Measurements from ENCODE around the gene DAB2IP. TPM values are rescaled to one million over a fixed set of nuclear protein-coding genes. Genes with fewer than 3 reads are reported as not detected.

The DAB2IP gene
- total RNA-seq, 1 donor from 2014 or later, result 24.3 TPM

DNA sequence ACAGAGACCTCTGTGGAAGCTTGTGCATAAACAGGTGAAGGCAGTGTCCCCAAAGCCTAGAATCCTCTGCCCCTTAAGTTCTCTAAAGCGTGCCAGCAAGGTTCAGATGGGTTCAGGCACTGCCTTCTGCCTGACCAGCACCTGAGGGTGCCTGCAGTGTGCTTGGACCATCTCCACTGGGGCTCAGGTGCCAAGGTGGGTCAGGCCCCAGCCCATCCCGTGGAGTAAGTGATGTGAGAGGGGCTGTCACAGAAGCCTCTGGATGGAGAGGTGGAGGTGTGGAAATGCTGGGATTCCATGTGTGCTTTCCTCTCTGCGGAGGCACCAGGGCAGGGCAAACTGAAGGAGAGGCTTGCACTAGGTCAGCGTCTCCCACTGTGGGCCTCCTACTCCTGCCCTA is 118.5 kb downstream of the DAB2IP start:
- Mint-ChIP-seq H3K4me3 (no peak overlapping the region), H3K27ac (no peak overlapping the region), H3K9me3 (no peaks in the 10 kb centered on the region), H3K4me1 (no peaks in the 10 kb centered on the region), H3K36me3 (peaks cover 24% of the 10 kb centered on the region), H3K27me3 (ENCODE audit: insufficient read depth, low read depth) (peaks cover 11% of the 10 kb centered on the region)
- H3K9me3 ChIP-seq (ENCODE audit: low read depth), result no peaks in the 10 kb centered on the region
- no peaks in the 10 kb centered on the region for H3K4me1 ChIP-seq
- no peak for DNase-seq (ENCODE audit: low spot score)
- H3K4me2 ChIP-seq, result no peak overlapping the region
- H3K4me3 ChIP-seq, result no peak overlapping the region
- no peak overlapping the region for H3K9ac ChIP-seq
- TF ChIP-seq, protein P1, sequence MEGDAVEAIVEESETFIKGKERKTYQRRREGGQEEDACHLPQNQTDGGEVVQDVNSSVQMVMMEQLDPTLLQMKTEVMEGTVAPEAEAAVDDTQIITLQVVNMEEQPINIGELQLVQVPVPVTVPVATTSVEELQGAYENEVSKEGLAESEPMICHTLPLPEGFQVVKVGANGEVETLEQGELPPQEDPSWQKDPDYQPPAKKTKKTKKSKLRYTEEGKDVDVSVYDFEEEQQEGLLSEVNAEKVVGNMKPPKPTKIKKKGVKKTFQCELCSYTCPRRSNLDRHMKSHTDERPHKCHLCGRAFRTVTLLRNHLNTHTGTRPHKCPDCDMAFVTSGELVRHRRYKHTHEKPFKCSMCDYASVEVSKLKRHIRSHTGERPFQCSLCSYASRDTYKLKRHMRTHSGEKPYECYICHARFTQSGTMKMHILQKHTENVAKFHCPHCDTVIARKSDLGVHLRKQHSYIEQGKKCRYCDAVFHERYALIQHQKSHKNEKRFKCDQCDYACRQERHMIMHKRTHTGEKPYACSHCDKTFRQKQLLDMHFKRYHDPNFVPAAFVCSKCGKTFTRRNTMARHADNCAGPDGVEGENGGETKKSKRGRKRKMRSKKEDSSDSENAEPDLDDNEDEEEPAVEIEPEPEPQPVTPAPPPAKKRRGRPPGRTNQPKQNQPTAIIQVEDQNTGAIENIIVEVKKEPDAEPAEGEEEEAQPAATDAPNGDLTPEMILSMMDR (IDR thresholded peaks at IDR 0.05), result no peak
- no peak for TF ChIP-seq EZH2 (IDR thresholded peaks at IDR 0.05)
- no peak for TF ChIP-seq EZH2phosphoT487 (IDR thresholded peaks at IDR 0.05)
- H3K27ac ChIP-seq, result no peak overlapping the region
- no peaks in the 10 kb centered on the region for H3K79me2 ChIP-seq (ENCODE audit: low read depth)
- H3K36me3 ChIP-seq, result no peaks in the 10 kb centered on the region
- no peaks in the 10 kb centered on the region for H3K27me3 ChIP-seq
- H4K20me1 ChIP-seq (ENCODE audit: low read depth), result peaks cover 2% of the 10 kb centered on the region
- H3F3A ChIP-seq (ENCODE audit: low read depth), result no peaks in the 10 kb centered on the region
- no peak overlapping the region for H2AFZ ChIP-seq (replicated peaks)

DNA sequence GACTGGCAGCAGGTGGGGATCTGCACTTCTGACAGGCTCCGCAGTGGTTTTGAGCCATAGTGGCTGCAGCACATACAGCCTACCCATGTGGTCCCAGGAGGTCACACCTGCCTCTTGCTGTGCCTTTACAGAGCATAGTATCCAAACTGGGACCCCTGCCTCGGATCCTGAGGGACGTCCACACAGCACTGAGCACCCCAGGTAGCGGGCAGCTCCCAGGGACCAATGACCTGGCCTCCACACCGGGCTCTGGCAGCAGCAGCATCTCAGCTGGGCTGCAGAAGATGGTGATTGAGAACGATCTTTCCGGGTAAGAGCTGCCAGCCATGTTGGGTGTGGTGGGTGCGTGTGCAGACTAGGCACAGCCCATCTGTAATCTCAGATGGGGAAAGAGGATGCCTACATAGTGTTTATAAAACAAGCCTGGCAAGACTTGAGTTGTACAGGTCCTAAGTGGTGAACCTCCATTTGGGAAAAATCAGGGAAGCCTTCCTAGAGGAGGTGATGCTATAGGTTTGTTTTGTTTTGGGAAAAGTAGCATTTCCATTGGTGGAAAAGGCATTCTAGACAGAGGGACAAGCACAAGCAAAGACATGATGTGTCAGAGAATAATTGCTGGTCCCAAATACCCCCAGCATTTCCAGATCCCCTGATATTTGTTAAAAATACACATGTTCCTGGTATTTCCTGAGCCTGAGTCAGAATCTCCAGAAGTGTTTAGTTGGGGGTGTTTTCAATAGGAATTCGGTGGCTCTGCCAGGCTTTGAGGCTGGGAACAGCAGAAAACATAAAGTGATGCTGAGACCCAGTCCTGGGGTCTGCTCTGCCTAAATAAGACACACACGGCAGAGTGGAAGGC is 119.2 kb downstream of the DAB2IP start:
- Histone ChIP-seq H3K9ac (no peak overlapping the region), H2AFZ (replicated peaks) (no peak overlapping the region), H3K36me3 (no peaks in the 10 kb centered on the region), H3K4me2 (no peak overlapping the region), H3K27me3 (no peaks in the 10 kb centered on the region), H3K79me2 (ENCODE audit: low read depth) (no peaks in the 10 kb centered on the region), H4K20me1 (ENCODE audit: low read depth) (peaks cover 8% of the 10 kb centered on the region), H3F3A (ENCODE audit: low read depth) (no peaks in the 10 kb centered on the region), H3K27ac (no peak overlapping the region), H3K9me3 (ENCODE audit: low read depth) (no peaks in the 10 kb centered on the region), H3K4me3 (no peak overlapping the region), H3K4me1 (no peaks in the 10 kb centered on the region)
- Mint-ChIP-seq H3K4me1 (peaks cover 3% of the 10 kb centered on the region), H3K27ac (no peak overlapping the region), H3K36me3 (peaks cover 31% of the 10 kb centered on the region), H3K27me3 (ENCODE audit: insufficient read depth, low read depth) (peaks cover 12% of the 10 kb centered on the region), H3K9me3 (no peaks in the 10 kb centered on the region), H3K4me3 (no peak overlapping the region)
- TF ChIP-seq, protein P1 (IDR thresholded peaks at IDR 0.05), result no peak
- DNase-seq (ENCODE audit: low spot score), result no peak

DNA sequence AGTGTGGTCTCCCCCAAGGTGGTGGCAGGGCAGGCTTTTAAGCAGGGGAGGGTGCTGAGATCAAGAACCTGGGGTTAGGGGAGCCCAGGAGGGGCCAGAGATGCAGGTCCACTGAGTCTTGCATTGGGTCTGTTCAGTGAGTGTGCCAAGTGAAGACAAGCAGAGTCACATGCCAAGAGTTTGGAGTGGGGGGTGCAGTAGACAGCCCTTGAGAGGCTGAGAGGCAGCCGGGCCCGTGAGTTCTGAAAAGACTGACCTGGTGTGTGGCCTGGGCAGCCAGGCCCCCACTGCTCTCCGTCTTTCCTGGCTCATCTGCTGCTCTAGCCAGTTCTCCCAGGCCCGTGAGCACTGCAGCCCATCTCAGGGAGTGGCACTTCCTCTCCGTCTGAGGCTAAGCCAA is 120.0 kb downstream of the DAB2IP start:
- Histone ChIP-seq H3K9ac (no peak overlapping the region), H3K79me2 (ENCODE audit: low read depth) (no peaks in the 10 kb centered on the region), H3K4me1 (no peaks in the 10 kb centered on the region), H3K4me2 (no peak overlapping the region), H3K4me3 (no peak overlapping the region), H2AFZ (replicated peaks) (no peak overlapping the region), H3K36me3 (no peaks in the 10 kb centered on the region), H3K9me3 (ENCODE audit: low read depth) (no peaks in the 10 kb centered on the region), H4K20me1 (ENCODE audit: low read depth) (peaks cover 9% of the 10 kb centered on the region), H3K27ac (no peak overlapping the region), H3K27me3 (no peaks in the 10 kb centered on the region), H3F3A (ENCODE audit: low read depth) (no peaks in the 10 kb centered on the region)
- H3K27ac Mint-ChIP-seq, result no peak overlapping the region
- peaks cover 3% of the 10 kb centered on the region for H3K4me1 Mint-ChIP-seq
- H3K36me3 Mint-ChIP-seq, result peaks cover 37% of the 10 kb centered on the region
- no peak for DNase-seq (ENCODE audit: low spot score)
- H3K9me3 Mint-ChIP-seq, result no peaks in the 10 kb centered on the region
- TF ChIP-seq, protein P1 (IDR thresholded peaks at IDR 0.05), result no peak
- no peak for TF ChIP-seq EZH2phosphoT487 (IDR thresholded peaks at IDR 0.05)
- no peak for TF ChIP-seq EZH2 (IDR thresholded peaks at IDR 0.05)
- H3K27me3 Mint-ChIP-seq (ENCODE audit: insufficient read depth, low read depth), result peaks cover 11% of the 10 kb centered on the region
- no peak overlapping the region for H3K4me3 Mint-ChIP-seq

All from neural progenitor cell (in vitro differentiated cells).